Uterus (tissue), 2 donors: Measurements from ENCODE around the gene NPTX1.

Experiments
- POLR2A ChIP-seq, 2 donors: fragments of 450-650 bp; IDR thresholded peaks; one replicate each; pipeline ENCODE4 v1.6.1; 2016; ENCODE audit warnings: antibody characterized with exemption in 2 of 2, mild to moderate bottlenecking in 1 of 2, moderate library complexity in 1 of 2
- TF ChIP-seq, protein P1 (sequence below), 4 experiments: fragments of 200-600 bp in 2 of 4; fragments of 450-650 bp in 2 of 4; sonication (generic) in 2 of 4; IDR thresholded peaks; one replicate each; pipeline ENCODE4 v1.5.1; 2016 to 2019; ENCODE audit warnings: antibody characterized with exemption in 4 of 4, mild to moderate bottlenecking in 2 of 4, moderate library complexity in 1 of 4

DNA sequence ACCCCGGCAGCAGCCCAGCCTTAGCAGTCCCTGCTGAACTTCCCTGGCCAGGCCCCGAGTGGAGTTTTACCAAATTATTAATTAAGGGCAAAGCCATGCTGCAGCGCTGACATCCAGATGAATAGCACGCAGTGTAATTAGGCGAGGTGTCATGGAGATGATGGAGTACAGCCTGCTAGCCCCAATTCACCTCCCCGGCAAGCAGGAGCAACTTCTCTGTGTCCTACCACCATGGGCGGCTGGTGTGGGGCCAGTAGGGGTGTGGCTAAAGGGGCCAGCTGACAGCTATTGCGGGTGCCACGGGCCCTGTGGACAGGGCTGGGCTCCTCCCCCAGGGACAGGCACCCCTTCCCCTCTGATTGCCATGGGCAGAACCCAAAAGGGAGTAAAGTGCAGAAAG lies 36.9 kb downstream of the NPTX1 start:
- TF ChIP-seq, protein P1, sequence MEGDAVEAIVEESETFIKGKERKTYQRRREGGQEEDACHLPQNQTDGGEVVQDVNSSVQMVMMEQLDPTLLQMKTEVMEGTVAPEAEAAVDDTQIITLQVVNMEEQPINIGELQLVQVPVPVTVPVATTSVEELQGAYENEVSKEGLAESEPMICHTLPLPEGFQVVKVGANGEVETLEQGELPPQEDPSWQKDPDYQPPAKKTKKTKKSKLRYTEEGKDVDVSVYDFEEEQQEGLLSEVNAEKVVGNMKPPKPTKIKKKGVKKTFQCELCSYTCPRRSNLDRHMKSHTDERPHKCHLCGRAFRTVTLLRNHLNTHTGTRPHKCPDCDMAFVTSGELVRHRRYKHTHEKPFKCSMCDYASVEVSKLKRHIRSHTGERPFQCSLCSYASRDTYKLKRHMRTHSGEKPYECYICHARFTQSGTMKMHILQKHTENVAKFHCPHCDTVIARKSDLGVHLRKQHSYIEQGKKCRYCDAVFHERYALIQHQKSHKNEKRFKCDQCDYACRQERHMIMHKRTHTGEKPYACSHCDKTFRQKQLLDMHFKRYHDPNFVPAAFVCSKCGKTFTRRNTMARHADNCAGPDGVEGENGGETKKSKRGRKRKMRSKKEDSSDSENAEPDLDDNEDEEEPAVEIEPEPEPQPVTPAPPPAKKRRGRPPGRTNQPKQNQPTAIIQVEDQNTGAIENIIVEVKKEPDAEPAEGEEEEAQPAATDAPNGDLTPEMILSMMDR (IDR thresholded peaks at IDR 0.05), result no peak
- no peak for TF ChIP-seq POLR2A (IDR thresholded peaks at IDR 0.05)
